GM21381 (cell line): ENCODE data around the gene ELMOD3.
"Not testable (repeated sequence)": the region's sequence is repeated elsewhere in the genome, so short reads cannot be mapped to it uniquely, and the experiment has no call there.

ENCODE experiments used
- ATAC-seq: cut with Tn5 transposase; IDR thresholded peaks from one replicate; pipeline ENCODE4 v1.9.1; 2021; ENCODE audit warnings: mild to moderate bottlenecking, moderate library complexity; ENCODE audit not compliant: unreplicated experiment

ELMOD3 gene

GRCh38 chr2:85439569-85439968, 85.0 kb downstream of the ELMOD3 start:
- not testable (repeated sequence) for ATAC-seq

- no peak for ATAC-seq
Observed at GRCh38 chr2:85439986-85440385, 85.4 kb downstream of the ELMOD3 start.

- no peak for ATAC-seq
Observed at GRCh38 chr2:85440729-85441128, 86.2 kb downstream of the ELMOD3 start.
